IPS-18a (cell line): ENCODE data around the gene SLC43A3.
"Not testable (repeated sequence)": the region's sequence is repeated elsewhere in the genome, so short reads cannot be mapped to it uniquely, and the experiment has no call there.

ENCODE experiments used
- H3K27ac ChIP-seq: one replicate; pipeline ENCODE4 v1.5.1; 2013; ENCODE audit warnings: low read length
- H3K27me3 ChIP-seq: one replicate; pipeline ENCODE4 v1.6.1; 2013; ENCODE audit warnings: mild to moderate bottlenecking, low read length; ENCODE audit not compliant: control insufficient read depth, insufficient read depth
- H3K36me3 ChIP-seq: one replicate; pipeline ENCODE4 v1.6.1; 2013; ENCODE audit warnings: low read depth, low read length; ENCODE audit not compliant: control insufficient read depth
- H3K4me1 ChIP-seq: one replicate; pipeline ENCODE4 v1.6.1; 2013; ENCODE audit warnings: low read depth, low read length; ENCODE audit not compliant: control insufficient read depth
- H3K4me3 ChIP-seq: one replicate; pipeline ENCODE4 v1.5.1; 2013; ENCODE audit warnings: low read length
- H3K9ac ChIP-seq: one replicate; pipeline ENCODE4 v1.6.1; 2013; ENCODE audit warnings: mild to moderate bottlenecking, low read length, moderate library complexity
- H3K9me3 ChIP-seq: one replicate; pipeline ENCODE4 v1.6.1; 2013; ENCODE audit warnings: low read depth, low read length; ENCODE audit not compliant: control insufficient read depth

The SLC43A3 gene

GRCh38 chr11:57368845-57369232 is 58.1 kb downstream of the SLC43A3 start:
- Histone ChIP-seq H3K27me3 (no peaks in the 10 kb centered on the region), H3K9ac (no peak overlapping the region), H3K9me3 (no peaks in the 10 kb centered on the region), H3K4me1 (peaks cover 17% of the 10 kb centered on the region), H3K4me3 (no peak overlapping the region), H3K36me3 (no peaks in the 10 kb centered on the region), H3K27ac (no peak overlapping the region)

- Histone ChIP-seq H3K4me1 (peaks cover 17% of the 10 kb centered on the region), H3K4me3 (no peak overlapping the region), H3K9ac (no peak overlapping the region), H3K36me3 (no peaks in the 10 kb centered on the region), H3K9me3 (no peaks in the 10 kb centered on the region), H3K27ac (no peak overlapping the region), H3K27me3 (no peaks in the 10 kb centered on the region)
Observed at GRCh38 chr11:57368106-57368844, 58.6 kb downstream of the SLC43A3 start.

- no peaks in the 10 kb centered on the region for H3K27me3 ChIP-seq
- H3K9me3 ChIP-seq, result no peaks in the 10 kb centered on the region
- no peak overlapping the region for H3K9ac ChIP-seq
- H3K4me3 ChIP-seq, result no peak overlapping the region
- H3K27ac ChIP-seq, result no peak overlapping the region
- H3K4me1 ChIP-seq, result peaks cover 17% of the 10 kb centered on the region
- H3K36me3 ChIP-seq, result no peaks in the 10 kb centered on the region
Observed at GRCh38 chr11:57364851-57365660, 61.9 kb downstream of the SLC43A3 start.

- no peak overlapping the region for H3K27ac ChIP-seq
- H3K9me3 ChIP-seq, result no peaks in the 10 kb centered on the region
- H3K4me3 ChIP-seq, result no peak overlapping the region
- peaks cover 17% of the 10 kb centered on the region for H3K4me1 ChIP-seq
- no peaks in the 10 kb centered on the region for H3K27me3 ChIP-seq
- H3K36me3 ChIP-seq, result no peaks in the 10 kb centered on the region
- H3K9ac ChIP-seq, result no peak overlapping the region
Observed at GRCh38 chr11:57363131-57364080, 63.5 kb downstream of the SLC43A3 start.

DNA sequence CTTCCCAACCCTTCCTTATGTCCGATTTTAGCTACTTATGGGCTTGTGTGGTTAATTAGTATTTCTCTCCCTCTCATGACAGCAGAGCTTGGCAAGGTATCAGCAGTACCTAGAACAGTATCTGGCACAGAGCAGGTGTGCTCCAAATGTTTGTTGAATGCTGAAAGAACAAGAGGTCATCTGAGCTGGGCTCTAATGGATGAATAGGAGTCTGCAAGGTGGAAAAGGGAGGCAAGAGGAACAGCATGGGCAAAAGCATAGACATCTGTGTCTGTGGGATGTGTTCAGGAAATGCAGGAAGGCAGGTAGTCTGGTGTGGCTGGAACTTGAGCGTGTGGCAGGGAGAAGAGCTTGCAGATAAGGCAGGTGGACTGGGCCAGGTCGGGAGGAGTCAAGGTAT is 65.0 kb downstream of the SLC43A3 start:
- Histone ChIP-seq H3K27ac (no peak overlapping the region), H3K27me3 (no peaks in the 10 kb centered on the region), H3K9me3 (no peaks in the 10 kb centered on the region), H3K9ac (no peak overlapping the region), H3K4me1 (peaks cover 17% of the 10 kb centered on the region), H3K36me3 (no peaks in the 10 kb centered on the region), H3K4me3 (no peak overlapping the region)

DNA sequence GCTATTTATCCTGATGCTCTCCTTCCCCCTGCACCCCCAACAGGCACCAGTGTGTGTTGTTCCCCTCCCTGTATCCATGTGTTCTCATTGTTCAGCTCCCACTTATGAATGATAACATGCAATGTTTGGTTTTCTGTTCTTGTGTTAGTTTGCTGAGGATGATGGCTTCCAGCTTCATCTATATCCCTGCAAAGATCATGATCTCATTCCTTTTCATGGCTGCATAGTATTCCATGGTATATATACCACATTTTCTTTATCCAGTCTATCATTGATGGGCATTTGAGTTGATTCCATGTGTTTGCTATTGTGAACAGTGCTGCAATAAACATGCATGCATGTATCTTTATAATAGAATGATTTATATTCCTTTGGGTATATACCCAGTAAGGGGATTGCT is 65.5 kb downstream of the SLC43A3 start:
- H3K4me1 ChIP-seq, result peaks cover 16% of the 10 kb centered on the region
- not testable (repeated sequence) for H3K27me3 ChIP-seq, H3K9ac ChIP-seq, H3K9me3 ChIP-seq, H3K36me3 ChIP-seq, H3K4me3 ChIP-seq, H3K27ac ChIP-seq

- no peaks in the 10 kb centered on the region for H3K9me3 ChIP-seq
- no peaks in the 10 kb centered on the region for H3K27me3 ChIP-seq
- H3K4me1 ChIP-seq, result peaks cover 12% of the 10 kb centered on the region
- H3K27ac ChIP-seq, result no peak overlapping the region
- no peak overlapping the region for H3K4me3 ChIP-seq
- H3K9ac ChIP-seq, result no peak overlapping the region
- H3K36me3 ChIP-seq, result no peaks in the 10 kb centered on the region
Observed at GRCh38 chr11:57360991-57361390, 65.9 kb downstream of the SLC43A3 start.

- H3K9ac ChIP-seq, result no peak overlapping the region
- no peak overlapping the region for H3K27ac ChIP-seq
- H3K4me1 ChIP-seq, result peaks cover 5% of the 10 kb centered on the region
- no peaks in the 10 kb centered on the region for H3K9me3 ChIP-seq
- no peaks in the 10 kb centered on the region for H3K27me3 ChIP-seq
- no peak overlapping the region for H3K4me3 ChIP-seq
- H3K36me3 ChIP-seq, result no peaks in the 10 kb centered on the region
Observed at GRCh38 chr11:57359896-57360690, 66.8 kb downstream of the SLC43A3 start.

DNA sequence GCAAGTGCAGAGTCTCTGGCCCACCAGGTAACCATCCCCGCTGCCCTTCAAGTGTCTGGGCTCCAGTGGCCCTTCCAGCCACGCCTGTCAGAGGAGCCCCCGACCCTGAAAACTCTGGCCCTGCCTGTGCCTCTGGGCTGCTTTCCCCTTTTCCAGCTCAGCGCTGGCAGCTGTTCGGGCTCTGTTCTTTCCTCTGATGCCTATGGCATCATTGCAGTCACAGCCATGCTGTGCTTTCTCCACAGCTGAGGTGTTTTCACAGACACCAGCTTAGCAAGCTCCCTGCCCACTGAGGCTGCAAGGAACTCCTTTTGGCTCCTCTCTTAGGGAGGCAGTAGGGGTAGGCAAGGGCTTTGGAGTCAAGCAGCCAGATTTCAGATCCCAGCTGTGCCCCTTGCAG is 67.5 kb downstream of the SLC43A3 start:
- no peak overlapping the region for H3K27ac ChIP-seq
- H3K36me3 ChIP-seq, result no peaks in the 10 kb centered on the region
- no peaks in the 10 kb centered on the region for H3K9me3 ChIP-seq
- H3K4me1 ChIP-seq, result no peaks in the 10 kb centered on the region
- H3K27me3 ChIP-seq, result no peaks in the 10 kb centered on the region
- H3K4me3 ChIP-seq, result no peak overlapping the region
- H3K9ac ChIP-seq, result no peak overlapping the region

- Histone ChIP-seq H3K36me3 (no peaks in the 10 kb centered on the region), H3K9me3 (no peaks in the 10 kb centered on the region), H3K4me3 (no peak overlapping the region), H3K4me1 (no peaks in the 10 kb centered on the region), H3K27me3 (no peaks in the 10 kb centered on the region), H3K9ac (no peak overlapping the region), H3K27ac (no peak overlapping the region)
Observed at GRCh38 chr11:57358991-57359390, 67.9 kb downstream of the SLC43A3 start.

DNA sequence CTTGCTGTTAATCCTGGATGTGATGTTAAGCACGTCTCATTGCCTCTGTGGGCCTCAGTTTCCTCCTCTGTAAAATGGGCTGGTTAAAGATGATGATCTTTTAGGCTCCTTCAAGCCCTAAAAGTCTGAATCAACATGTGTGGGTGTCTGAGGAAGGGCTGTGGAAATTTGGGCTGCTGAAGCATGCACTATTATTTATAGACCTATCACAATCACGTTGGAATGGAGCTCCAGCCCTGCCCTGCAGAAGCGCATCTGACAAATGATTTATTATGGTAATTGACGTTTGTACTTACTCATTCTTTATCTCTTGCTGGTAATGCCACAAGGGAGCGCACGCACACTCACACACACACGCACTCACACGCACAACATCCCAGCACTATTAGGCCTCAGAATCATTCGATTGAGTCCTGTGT is 68.4 kb downstream of the SLC43A3 start:
- no peak overlapping the region for H3K4me3 ChIP-seq
- H3K4me1 ChIP-seq, result peaks cover 4% of the 10 kb centered on the region
- H3K9ac ChIP-seq, result no peak overlapping the region
- H3K27me3 ChIP-seq, result no peaks in the 10 kb centered on the region
- H3K36me3 ChIP-seq, result no peaks in the 10 kb centered on the region
- H3K27ac ChIP-seq, result no peak overlapping the region
- no peaks in the 10 kb centered on the region for H3K9me3 ChIP-seq
